Panc1 (cell line): ENCODE results near the gene ELOA. TPM values are rescaled to one million over a fixed set of nuclear protein-coding genes. Genes with fewer than 3 reads are reported as not detected.
A peak's percentile ranks its signal among the peaks of the same experiment; 100 is the strongest.
"Not testable (repeated sequence)": the region's sequence is repeated elsewhere in the genome, so short reads cannot be mapped to it uniquely, and the experiment has no call there.

ENCODE experiments used
- ATAC-seq: fragments of 200-7000 bp; cut with Tn5 transposase; 2 replicates; pipeline ENCODE4 v1.9.1; 2020; ENCODE audit warnings: mild to moderate bottlenecking, moderate library complexity
- BruUV-seq: library from RNA; stranded (reverse); fragments of 400-500 nt; replicated peaks from 2 replicates; lab custom pipeline; 2021; lab: Mats Ljungman, UMichigan
- CTCF ChIA-PET: fragments of 300-600 bp; sonication (Branson Sonifier 250); formaldehyde crosslinking; loops from one replicate; lab custom pipeline; 2022; ENCODE audit warnings: antibody characterized with exemption; lab: Charles Lee
- POLR2A ChIA-PET: fragments of 300-600 bp; sonication (Branson Sonifier 250); formaldehyde crosslinking; loops from one replicate; lab custom pipeline; 2022; ENCODE audit warnings: antibody characterized with exemption; lab: Charles Lee
- DNase-seq: peaks from one replicate; pipeline ENCODE4 v3.0.0-alpha.2; 2010; ENCODE audit warnings: low read depth, low spot score
- H3K27ac ChIP-seq: 2 replicates; pipeline ENCODE4 v1.5.1; 2011; ENCODE audit warnings: mild to moderate bottlenecking, low read length, inconsistent platforms
- H3K27me3 ChIP-seq: fragments of 200-500 bp; sonication (Bioruptor generic); 2 replicates; pipeline ENCODE4 v1.6.0; 2014; ENCODE audit warnings: low read length, inconsistent platforms; ENCODE audit not compliant: control insufficient read depth, insufficient read depth
- H3K36me3 ChIP-seq: fragments of 200-500 bp; sonication (Bioruptor generic); 2 replicates; pipeline ENCODE4 v1.5.1; 2014; ENCODE audit warnings: inconsistent platforms, mild to moderate bottlenecking, low read length, moderate library complexity; ENCODE audit not compliant: control insufficient read depth, insufficient read depth
- H3K4me1 ChIP-seq: 2 replicates; pipeline ENCODE4 v1.5.1; 2011; ENCODE audit warnings: inconsistent platforms, mild to moderate bottlenecking, low read length, moderate library complexity; ENCODE audit not compliant: control insufficient read depth, insufficient read depth
- H3K4me3 ChIP-seq, 2 experiments: 2 replicates each; pipeline ENCODE4 v1.5.1; 2011 to 2012; ENCODE audit warnings: low read depth in 2 of 2, low read length in 2 of 2, mild to moderate bottlenecking in 2 of 2, inconsistent platforms in 1 of 2, moderate library complexity in 1 of 2
- H3K9me3 ChIP-seq: fragments of 200-500 bp; sonication (Bioruptor generic); 2 replicates; pipeline ENCODE4 v1.5.1; 2014; ENCODE audit warnings: low read depth, mild to moderate bottlenecking, inconsistent platforms, low read length, moderate library complexity; ENCODE audit not compliant: control insufficient read depth, insufficient read depth
- POLR2AphosphoS5 ChIP-seq: IDR thresholded peaks from 2 replicates; pipeline ENCODE4 v1.6.1; 2012; ENCODE audit warnings: mild to moderate bottlenecking, low read depth, low read length, moderate library complexity
- SIN3A ChIP-seq: IDR thresholded peaks from 2 replicates; pipeline ENCODE4 v1.6.1; 2012; ENCODE audit warnings: low read depth, mild to moderate bottlenecking, low read length, moderate library complexity, borderline replicate concordance; ENCODE audit not compliant: insufficient read depth
- TCF7L2 ChIP-seq: IDR thresholded peaks from 2 replicates; pipeline ENCODE4 v1.6.1; 2011; ENCODE audit warnings: mild to moderate bottlenecking, low read depth, low read length, inconsistent platforms
- in situ Hi-C: cut with HindIII; loops from 2 replicates; pipeline ENCODE4 v1.10.0; 2016; ENCODE audit warnings: low sequenced_read_pairs, low pct_unique_long_range_greater_than_20kb
- intact Hi-C: fragments of 100-400 bp; cut with micrococcal nuclease; formaldehyde crosslinking; loops from one replicate; pipeline ENCODE4 v1.10.0; 2022; ENCODE audit not compliant: unreplicated experiment
- total RNA-seq: library from RNA; stranded (reverse); gene quantifications from one replicate; pipeline ENCODE4 v1.2.1, GENCODE V29; 2021; ENCODE audit not compliant: unreplicated experiment
- TF ChIP-seq, protein P1 (sequence below): fragments of 450-650 bp; IDR thresholded peaks from 2 replicates; pipeline ENCODE4 v1.5.1; 2017; ENCODE audit warnings: mild to moderate bottlenecking
- TF ChIP-seq, protein P2 (sequence below), 2 experiments: IDR thresholded peaks; 2 replicates each; pipeline ENCODE4 v1.6.1; 2011 to 2012; ENCODE audit warnings: low read depth in 2 of 2, control low read depth in 1 of 2, low read length in 1 of 2, mild to moderate bottlenecking in 1 of 2, moderate library complexity in 1 of 2; ENCODE audit not compliant: insufficient read depth in 1 of 2

The ELOA gene
- total RNA-seq, 1 experiment from 2014 or later = 58.5 TPM

DNA sequence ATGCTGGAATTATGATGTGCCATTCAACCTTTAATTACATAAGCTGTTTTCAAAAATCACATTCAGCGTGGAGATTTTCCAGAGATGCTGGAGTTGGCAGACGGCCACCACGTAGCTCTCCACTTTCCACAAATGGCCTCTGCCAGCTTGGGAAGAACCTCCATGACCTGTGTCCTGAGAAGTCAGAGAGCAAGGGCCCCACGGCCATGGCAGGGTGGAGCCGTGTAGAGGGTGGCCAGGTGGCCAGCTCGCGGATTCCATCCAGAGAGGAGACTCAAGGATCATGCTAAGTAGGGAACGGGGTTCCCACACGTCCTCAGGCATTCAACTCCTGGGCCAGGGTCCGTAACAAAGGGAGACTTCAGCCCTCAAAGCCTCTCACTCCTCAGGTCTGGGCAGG lies 58.6 kb downstream of the ELOA start:
- Histone ChIP-seq H3K4me3 (no peak overlapping the region), H3K27me3 (no peaks in the 10 kb centered on the region), H3K4me1 (peaks cover 23% of the 10 kb centered on the region), H3K27ac (peak overlapping the region; percentile 93), H3K36me3 (peaks cover 8% of the 10 kb centered on the region; the same call in 1 of the 2 replicates), H3K9me3 (no peaks in the 10 kb centered on the region)
- intact Hi-C loops (no loop called here), in situ Hi-C loops (no loop called here)
- ChIA-PET POLR2A (interaction anchor here (0.6 to 1.0 kb wide), 3 partner anchors 19 to 68 kb away, joined by 3 to 12 read pairs (median 3); no protein-coding TSS in a partner anchor), CTCF (interaction anchor here (0.6 to 1.2 kb wide), 4 partner anchors 24 to 224 kb away, joined by 3 to 5 read pairs (median 4); partner anchors contain the start of gene PITHD1)
- DNase-seq (no peak), ATAC-seq (no peak)
- TF ChIP-seq, protein P1, sequence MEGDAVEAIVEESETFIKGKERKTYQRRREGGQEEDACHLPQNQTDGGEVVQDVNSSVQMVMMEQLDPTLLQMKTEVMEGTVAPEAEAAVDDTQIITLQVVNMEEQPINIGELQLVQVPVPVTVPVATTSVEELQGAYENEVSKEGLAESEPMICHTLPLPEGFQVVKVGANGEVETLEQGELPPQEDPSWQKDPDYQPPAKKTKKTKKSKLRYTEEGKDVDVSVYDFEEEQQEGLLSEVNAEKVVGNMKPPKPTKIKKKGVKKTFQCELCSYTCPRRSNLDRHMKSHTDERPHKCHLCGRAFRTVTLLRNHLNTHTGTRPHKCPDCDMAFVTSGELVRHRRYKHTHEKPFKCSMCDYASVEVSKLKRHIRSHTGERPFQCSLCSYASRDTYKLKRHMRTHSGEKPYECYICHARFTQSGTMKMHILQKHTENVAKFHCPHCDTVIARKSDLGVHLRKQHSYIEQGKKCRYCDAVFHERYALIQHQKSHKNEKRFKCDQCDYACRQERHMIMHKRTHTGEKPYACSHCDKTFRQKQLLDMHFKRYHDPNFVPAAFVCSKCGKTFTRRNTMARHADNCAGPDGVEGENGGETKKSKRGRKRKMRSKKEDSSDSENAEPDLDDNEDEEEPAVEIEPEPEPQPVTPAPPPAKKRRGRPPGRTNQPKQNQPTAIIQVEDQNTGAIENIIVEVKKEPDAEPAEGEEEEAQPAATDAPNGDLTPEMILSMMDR = no peak
- no peak for TF ChIP-seq SIN3A
- TF ChIP-seq POLR2AphosphoS5 = no peak
- TF ChIP-seq, protein P2, sequence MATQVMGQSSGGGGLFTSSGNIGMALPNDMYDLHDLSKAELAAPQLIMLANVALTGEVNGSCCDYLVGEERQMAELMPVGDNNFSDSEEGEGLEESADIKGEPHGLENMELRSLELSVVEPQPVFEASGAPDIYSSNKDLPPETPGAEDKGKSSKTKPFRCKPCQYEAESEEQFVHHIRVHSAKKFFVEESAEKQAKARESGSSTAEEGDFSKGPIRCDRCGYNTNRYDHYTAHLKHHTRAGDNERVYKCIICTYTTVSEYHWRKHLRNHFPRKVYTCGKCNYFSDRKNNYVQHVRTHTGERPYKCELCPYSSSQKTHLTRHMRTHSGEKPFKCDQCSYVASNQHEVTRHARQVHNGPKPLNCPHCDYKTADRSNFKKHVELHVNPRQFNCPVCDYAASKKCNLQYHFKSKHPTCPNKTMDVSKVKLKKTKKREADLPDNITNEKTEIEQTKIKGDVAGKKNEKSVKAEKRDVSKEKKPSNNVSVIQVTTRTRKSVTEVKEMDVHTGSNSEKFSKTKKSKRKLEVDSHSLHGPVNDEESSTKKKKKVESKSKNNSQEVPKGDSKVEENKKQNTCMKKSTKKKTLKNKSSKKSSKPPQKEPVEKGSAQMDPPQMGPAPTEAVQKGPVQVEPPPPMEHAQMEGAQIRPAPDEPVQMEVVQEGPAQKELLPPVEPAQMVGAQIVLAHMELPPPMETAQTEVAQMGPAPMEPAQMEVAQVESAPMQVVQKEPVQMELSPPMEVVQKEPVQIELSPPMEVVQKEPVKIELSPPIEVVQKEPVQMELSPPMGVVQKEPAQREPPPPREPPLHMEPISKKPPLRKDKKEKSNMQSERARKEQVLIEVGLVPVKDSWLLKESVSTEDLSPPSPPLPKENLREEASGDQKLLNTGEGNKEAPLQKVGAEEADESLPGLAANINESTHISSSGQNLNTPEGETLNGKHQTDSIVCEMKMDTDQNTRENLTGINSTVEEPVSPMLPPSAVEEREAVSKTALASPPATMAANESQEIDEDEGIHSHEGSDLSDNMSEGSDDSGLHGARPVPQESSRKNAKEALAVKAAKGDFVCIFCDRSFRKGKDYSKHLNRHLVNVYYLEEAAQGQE (IDR thresholded peaks at IDR 0.05; ENCODE audit: insufficient read depth in 1 of 2, low read depth in 2 of 2, low read length in 1 of 2) = no peak
- no peak for TF ChIP-seq TCF7L2
- BruUV-seq = no TSS peak

GRCh38 chr1:23802809-23803342 lies 59.6 kb downstream of the ELOA start:
- H3K4me3 ChIP-seq, in situ Hi-C loops, H3K27me3 ChIP-seq, BruUV-seq, intact Hi-C loops, H3K36me3 ChIP-seq, H3K27ac ChIP-seq, ATAC-seq, H3K9me3 ChIP-seq, DNase-seq: not testable (repeated sequence)
- CTCF ChIA-PET = interaction anchor here (0.6 to 0.7 kb wide), 4 partner anchors 87 to 225 kb away, joined by 3 to 5 read pairs (median 4); no protein-coding TSS in a partner anchor
- POLR2A ChIA-PET = interaction anchor here (0.6 to 1.0 kb wide), 2 partner anchors 20 to 62 kb away, joined by 3 to 12 read pairs; no protein-coding TSS in a partner anchor
- peaks cover 21% of the 10 kb centered on the region for H3K4me1 ChIP-seq

DNA sequence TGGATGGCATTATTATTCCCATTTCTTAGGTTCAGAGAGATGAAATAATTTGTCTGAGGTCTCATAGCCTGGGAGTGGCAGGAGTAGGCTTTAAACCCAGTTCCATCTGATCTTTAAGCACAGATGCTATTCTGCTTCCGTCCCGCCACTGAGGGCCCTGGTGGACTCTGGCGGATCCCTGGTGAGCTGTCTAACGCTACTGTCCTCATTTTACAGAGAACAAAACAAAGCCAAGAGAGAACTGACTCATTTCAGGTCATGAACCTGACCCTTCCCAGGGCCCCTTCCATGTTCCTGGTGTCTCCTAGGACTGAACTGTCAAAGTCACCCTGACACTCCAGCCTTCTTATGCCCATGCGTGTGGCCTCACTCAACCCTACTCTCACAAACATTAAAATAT lies 60.4 kb downstream of the ELOA start:
- no peak overlapping the region for H3K27ac ChIP-seq
- peaks cover 21% of the 10 kb centered on the region for H3K4me1 ChIP-seq
- TF ChIP-seq, protein P1 = no peak
- TF ChIP-seq SIN3A (no peak), TCF7L2 (no peak), POLR2AphosphoS5 (no peak)
- TF ChIP-seq, protein P2 (IDR thresholded peaks at IDR 0.05; ENCODE audit: insufficient read depth in 1 of 2, low read depth in 2 of 2, low read length in 1 of 2) = no peak
- in situ Hi-C loops (no loop called here), intact Hi-C loops (no loop called here)
- ChIA-PET CTCF (no interaction called here), POLR2A (no interaction called here)
- H3K4me3 ChIP-seq = no peak overlapping the region
- H3K36me3 ChIP-seq = peaks cover 8% of the 10 kb centered on the region; the same call in 1 of the 2 replicates
- H3K9me3 ChIP-seq = no peaks in the 10 kb centered on the region
- no peaks in the 10 kb centered on the region for H3K27me3 ChIP-seq
- no TSS peak for BruUV-seq
- no peak for ATAC-seq
- no peak for DNase-seq
